ENCODE results near the gene CPT1C. TPM values are rescaled to one million over a fixed set of nuclear protein-coding genes. Genes with fewer than 3 reads are reported as not detected.

The CPT1C gene
- total and polyA plus RNA-seq, 10 donors = 5.2 to 17.0 (median 15.5) TPM

DNA sequence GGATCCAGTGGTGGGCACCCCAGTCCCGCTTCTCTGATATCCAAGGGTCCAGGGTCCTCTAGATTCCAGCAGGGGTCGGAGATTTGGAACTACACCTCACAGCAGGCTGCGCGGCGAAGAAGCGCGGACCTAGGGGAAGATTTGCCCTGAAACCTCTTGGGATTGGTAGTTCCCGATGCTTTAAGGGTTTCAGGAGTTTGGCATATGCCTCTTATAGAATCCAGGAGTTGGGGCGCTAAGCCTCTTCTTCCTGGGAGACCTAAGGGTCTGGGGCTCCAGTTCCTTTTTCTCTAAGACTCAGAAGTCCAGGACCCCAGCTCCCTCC, 24.8 kb upstream of the CPT1C start:
- Histone ChIP-seq H3K9me3 (no peaks in the 10 kb centered on the region), H3K4me3 (peak overlapping the region; percentile 42 to 95 (median 86)), H3K27me3 (replicated peaks in 1 of 7) (no peaks in the 10 kb centered on the region), H3K36me3 (peaks cover 2 to 59% (median 20%) of the 10 kb centered on the region in 6 donors), H3K27ac (peak overlapping the region; percentile 66 to 96 (median 93)), H3K4me1 (peaks cover 15 to 53% (median 37%) of the 10 kb centered on the region in 6 donors)
- 1 to 2% (median 1%) methylated on average over 8 to 9 of the region's 9 CpGs for WGBS, 5 donors
- no peak for DNase-seq
- TF ChIP-seq CTCF (IDR thresholded peaks at IDR 0.05 in 8 of 11, conservative IDR thresholded peaks at IDR 0.05 in 3 of 11) (peak in 1 of 11 experiments; percentile 7), POLR2AphosphoS5 (IDR thresholded peaks at IDR 0.05) (no peak), POLR2A (IDR thresholded peaks at IDR 0.05) (no peak)
- intact Hi-C loops (cut with DNase I; ENCODE audit: low total_unique reads) = loop anchor here (10.0 kb wide), 1 partner anchor 71 kb away; the partner anchor contains the start of gene PRR12

DNA sequence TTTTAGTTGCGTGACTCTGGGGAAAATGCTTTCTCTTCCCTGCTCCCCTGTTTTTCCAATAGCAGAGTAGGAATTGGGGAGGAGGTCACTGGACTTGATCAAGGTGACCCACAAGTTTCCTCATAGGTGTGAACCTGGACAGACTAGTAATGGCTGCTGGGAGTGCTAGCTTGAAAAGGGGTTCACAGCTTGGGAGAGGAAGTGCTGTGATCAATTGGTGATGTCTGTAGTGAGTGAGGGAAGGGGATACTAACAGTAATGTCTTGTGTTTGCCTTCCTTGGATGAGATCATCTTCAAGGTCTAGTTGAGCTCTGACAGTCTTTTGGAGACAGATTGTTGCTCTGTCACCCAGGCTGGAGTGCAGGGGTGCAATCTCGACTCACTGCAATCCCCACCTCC, 23.4 kb upstream of the CPT1C start:
- WGBS, 5 donors = 88 to 100% (median 93%) methylated on average over 2 of the region's 2 CpGs
- intact Hi-C loops (cut with DNase I; ENCODE audit: low total_unique reads) = loop anchor here (10.0 kb wide), 1 partner anchor 73 kb away; the partner anchor contains the start of gene PRR12
- no peak overlapping the region for H3K27ac ChIP-seq
- TF ChIP-seq POLR2AphosphoS5 (IDR thresholded peaks at IDR 0.05) (no peak), POLR2A (IDR thresholded peaks at IDR 0.05) (no peak), CTCF (IDR thresholded peaks at IDR 0.05 in 8 of 11, conservative IDR thresholded peaks at IDR 0.05 in 3 of 11) (no peak)
- no peak for DNase-seq
- no peak overlapping the region for H3K4me3 ChIP-seq
- peaks cover 15 to 58% (median 41%) of the 10 kb centered on the region in 6 donors for H3K4me1 ChIP-seq
- H3K27me3 ChIP-seq (replicated peaks in 1 of 7) = no peaks in the 10 kb centered on the region
- H3K9me3 ChIP-seq = no peaks in the 10 kb centered on the region
- H3K36me3 ChIP-seq = peaks cover 0 to 46% (median 6%) of the 10 kb centered on the region in 6 donors

DNA sequence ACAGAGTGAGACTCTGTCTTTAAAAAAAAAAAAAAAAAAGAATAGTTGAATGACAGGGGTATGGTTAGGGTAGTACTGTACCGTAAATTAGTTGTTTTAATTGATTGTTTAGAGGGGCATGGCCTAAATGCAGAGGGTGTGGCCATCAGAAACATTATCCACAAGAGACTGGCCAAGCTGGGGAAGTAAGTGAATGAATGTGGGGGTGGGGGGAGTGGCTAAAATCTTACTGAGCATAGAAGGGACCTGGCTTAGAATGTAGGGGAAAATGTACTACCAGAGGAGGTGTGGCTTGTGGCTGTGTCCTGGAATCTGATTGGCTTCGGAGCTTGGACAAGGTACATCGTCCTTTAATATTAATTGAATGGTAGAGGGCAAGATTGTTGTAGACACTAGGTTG, 21.4 kb upstream of the CPT1C start:
- Histone ChIP-seq H3K27ac (no peak overlapping the region), H3K9me3 (no peaks in the 10 kb centered on the region), H3K36me3 (peaks cover 0 to 37% (median 0%) of the 10 kb centered on the region in 6 donors), H3K4me3 (no peak overlapping the region), H3K27me3 (replicated peaks in 1 of 7) (no peaks in the 10 kb centered on the region), H3K4me1 (peaks cover 8 to 58% (median 23%) of the 10 kb centered on the region in 6 donors)
- TF ChIP-seq POLR2A (IDR thresholded peaks at IDR 0.05) (no peak), CTCF (IDR thresholded peaks at IDR 0.05 in 8 of 11, conservative IDR thresholded peaks at IDR 0.05 in 3 of 11) (no peak), POLR2AphosphoS5 (IDR thresholded peaks at IDR 0.05) (no peak)
- DNase-seq = no peak
- 89 to 97% (median 92%) methylated on average over 3 of the region's 3 CpGs for WGBS, 5 donors
- intact Hi-C loops (cut with DNase I; ENCODE audit: low total_unique reads) = loop anchor here (10.0 kb wide), 1 partner anchor 75 kb away; the partner anchor contains the start of gene PRR12

GRCh38 chr19:49672131-49672919, 18.6 kb upstream of the CPT1C start:
- TF ChIP-seq CTCF (IDR thresholded peaks at IDR 0.05 in 8 of 11, conservative IDR thresholded peaks at IDR 0.05 in 3 of 11) = peak; percentile 84 to 96 (median 92)
- no peak for TF ChIP-seq POLR2A (IDR thresholded peaks at IDR 0.05)
- peak; percentile 59 to 69 (median 59) for TF ChIP-seq POLR2AphosphoS5 (IDR thresholded peaks at IDR 0.05)
- DNase-seq = peak; percentile 94
- Histone ChIP-seq H3K9me3 (no peaks in the 10 kb centered on the region), H3K36me3 (peaks cover 0 to 37% (median 0%) of the 10 kb centered on the region in 6 donors), H3K4me3 (peak overlapping the region in 1 of 8 donors; percentile 37), H3K27me3 (replicated peaks in 1 of 7) (no peaks in the 10 kb centered on the region), H3K27ac (peak overlapping the region in 7 of 8 donors; percentile 36 to 94 (median 55)), H3K4me1 (peaks cover 3 to 53% (median 19%) of the 10 kb centered on the region in 6 donors)
- 27 to 36% (median 31%) methylated on average over 28 of the region's 28 CpGs for WGBS, 5 donors
- intact Hi-C loops (cut with DNase I; ENCODE audit: low total_unique reads) = loop anchor here (10.0 kb wide), 1 partner anchor 98 kb away; no protein-coding TSS in a partner anchor

Data from spleen (tissue), 11 donors.